VCaP (cell line): ENCODE results near the gene NKD2.

Experiments used
- H3K27ac ChIP-seq: fragments of 450-650 bp; 2 replicates; pipeline ENCODE4 v1.5.1; 2017
- TF ChIP-seq, protein P1 (sequence below): fragments of 450-650 bp; conservative IDR thresholded peaks from 2 replicates; pipeline ENCODE4 v1.5.1; 2017; ENCODE audit warnings: mild to moderate bottlenecking, moderate library complexity

NKD2 gene, protein sequence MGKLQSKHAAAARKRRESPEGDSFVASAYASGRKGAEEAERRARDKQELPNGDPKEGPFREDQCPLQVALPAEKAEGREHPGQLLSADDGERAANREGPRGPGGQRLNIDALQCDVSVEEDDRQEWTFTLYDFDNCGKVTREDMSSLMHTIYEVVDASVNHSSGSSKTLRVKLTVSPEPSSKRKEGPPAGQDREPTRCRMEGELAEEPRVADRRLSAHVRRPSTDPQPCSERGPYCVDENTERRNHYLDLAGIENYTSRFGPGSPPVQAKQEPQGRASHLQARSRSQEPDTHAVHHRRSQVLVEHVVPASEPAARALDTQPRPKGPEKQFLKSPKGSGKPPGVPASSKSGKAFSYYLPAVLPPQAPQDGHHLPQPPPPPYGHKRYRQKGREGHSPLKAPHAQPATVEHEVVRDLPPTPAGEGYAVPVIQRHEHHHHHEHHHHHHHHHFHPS

DNA sequence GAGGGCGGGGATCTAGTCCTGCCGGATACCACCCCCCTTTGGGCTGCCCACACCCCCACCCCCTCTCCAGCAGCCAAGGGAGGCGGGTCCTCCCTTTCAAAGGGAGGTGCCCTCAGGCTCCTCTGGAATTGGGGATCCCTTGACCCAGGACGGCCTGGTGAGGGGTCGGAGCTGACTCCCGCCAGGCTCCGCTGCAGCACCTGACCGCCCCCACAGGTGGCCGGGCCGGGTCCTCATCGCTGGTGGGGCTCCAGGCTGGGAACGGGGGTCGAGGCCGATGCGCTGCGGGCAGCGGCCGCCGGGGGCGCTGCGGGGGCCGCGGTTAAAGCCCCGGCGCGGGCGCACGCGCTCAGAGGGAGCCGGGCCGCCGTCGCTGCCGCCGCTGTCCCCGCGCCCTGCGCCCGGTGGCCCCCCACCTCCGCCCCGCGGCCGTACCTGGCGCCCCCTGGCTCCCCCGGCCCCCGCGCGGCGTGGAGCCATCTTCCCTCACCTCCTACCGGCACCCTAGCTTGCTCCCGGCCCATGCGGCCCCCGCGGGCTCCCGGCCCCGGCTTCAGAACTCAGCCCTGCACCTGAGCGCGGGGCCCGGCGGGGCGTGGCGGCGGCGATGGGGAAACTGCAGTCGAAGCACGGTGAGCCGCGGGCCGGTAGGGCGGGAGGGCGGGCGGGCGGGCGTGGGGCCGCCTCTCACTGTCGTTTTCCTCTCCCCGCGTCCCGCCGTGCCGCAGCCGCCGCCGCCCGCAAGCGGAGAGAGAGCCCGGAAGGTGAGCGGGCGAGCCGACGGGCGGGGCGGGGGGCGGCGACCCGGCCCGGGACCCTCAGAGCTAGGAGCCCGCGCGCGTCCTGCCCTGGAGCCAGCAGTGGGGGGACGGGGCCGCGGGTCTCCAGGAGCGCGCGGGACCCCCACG, at the start of gene NKD2:
Gene NKD2, plus strand, starts transcription at position 352 of the 908 bp plus-strand sequence. Its CDS starts 256 bp downstream, at position 608.
- H3K27ac ChIP-seq: peak within 1 kb of the TSS; percentile 37; the same call in 1 of the 2 replicates

DNA sequence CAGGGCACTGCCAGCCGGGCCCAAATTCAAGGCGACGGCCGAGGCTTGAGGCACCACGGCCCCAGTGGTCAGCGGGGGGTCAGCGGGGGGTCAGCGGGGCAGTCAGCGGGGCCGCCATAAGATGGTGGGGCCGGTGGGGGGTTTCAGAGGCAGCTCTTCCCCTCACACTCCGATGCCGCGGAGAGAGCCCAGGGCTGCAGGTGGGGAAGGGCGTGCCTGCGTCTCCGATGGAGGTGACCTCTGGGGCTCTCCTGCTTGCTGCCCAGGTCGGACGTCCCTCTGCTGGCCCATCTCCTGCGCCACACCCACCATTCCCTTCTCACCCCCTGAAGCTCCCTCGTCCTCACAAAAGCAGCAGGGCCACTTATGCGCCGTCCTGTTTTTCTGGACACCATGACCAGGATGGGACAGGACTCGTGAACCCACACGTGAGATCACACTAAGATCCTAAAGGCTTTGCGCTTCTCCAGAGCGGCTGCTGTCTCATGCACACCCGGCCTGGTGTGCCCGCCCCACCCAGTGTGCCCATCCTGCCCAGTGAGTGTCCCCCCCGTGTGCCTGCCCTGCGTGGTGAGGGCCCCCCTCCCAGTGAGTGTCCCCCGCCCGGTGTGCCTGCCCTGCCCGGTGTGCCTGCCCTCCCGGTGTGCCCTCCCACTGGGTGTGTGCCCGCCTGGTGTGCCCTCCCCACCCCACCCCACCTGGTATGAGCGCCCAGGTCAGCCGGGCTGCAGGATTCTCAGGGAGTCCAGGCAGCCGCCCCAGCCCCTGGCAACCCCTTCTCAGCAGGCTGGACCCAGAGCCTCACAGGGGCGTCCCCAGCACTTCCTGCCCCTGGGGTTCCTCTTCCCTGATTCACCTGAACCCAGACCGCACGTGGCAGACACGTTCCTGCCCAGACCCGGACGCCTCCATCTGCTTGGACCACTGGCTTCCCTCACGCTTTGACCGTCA, 48.7 kb upstream of the NKD2 start:
- H3K27ac ChIP-seq: no peak overlapping the region
- TF ChIP-seq, protein P1, sequence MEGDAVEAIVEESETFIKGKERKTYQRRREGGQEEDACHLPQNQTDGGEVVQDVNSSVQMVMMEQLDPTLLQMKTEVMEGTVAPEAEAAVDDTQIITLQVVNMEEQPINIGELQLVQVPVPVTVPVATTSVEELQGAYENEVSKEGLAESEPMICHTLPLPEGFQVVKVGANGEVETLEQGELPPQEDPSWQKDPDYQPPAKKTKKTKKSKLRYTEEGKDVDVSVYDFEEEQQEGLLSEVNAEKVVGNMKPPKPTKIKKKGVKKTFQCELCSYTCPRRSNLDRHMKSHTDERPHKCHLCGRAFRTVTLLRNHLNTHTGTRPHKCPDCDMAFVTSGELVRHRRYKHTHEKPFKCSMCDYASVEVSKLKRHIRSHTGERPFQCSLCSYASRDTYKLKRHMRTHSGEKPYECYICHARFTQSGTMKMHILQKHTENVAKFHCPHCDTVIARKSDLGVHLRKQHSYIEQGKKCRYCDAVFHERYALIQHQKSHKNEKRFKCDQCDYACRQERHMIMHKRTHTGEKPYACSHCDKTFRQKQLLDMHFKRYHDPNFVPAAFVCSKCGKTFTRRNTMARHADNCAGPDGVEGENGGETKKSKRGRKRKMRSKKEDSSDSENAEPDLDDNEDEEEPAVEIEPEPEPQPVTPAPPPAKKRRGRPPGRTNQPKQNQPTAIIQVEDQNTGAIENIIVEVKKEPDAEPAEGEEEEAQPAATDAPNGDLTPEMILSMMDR: no peak

More for the DNA sequence above, at the start of gene NKD2:
- TF ChIP-seq, protein P1: peak; percentile 92

DNA sequence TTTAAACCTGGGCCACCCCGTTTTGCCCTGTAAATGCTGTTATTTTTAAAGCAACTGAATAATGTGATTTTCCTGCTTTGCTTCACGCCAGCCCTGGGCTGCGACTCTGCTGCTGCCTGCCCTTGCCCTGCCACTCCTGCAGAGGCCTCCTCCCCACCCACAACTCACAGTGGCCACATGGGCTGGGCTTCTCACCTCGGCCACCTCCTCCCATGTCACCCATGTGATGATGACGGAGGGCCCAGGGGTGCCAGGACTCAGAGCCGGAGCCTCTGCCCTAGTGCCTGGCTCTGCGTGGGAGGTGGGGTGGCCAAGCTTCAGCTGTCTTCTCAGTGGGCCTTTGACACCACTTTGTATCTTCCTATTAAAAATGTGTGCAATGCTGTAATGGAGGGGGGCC, 48.1 kb upstream of the NKD2 start:
- TF ChIP-seq, protein P1: no peak
- no peak overlapping the region for H3K27ac ChIP-seq

DNA sequence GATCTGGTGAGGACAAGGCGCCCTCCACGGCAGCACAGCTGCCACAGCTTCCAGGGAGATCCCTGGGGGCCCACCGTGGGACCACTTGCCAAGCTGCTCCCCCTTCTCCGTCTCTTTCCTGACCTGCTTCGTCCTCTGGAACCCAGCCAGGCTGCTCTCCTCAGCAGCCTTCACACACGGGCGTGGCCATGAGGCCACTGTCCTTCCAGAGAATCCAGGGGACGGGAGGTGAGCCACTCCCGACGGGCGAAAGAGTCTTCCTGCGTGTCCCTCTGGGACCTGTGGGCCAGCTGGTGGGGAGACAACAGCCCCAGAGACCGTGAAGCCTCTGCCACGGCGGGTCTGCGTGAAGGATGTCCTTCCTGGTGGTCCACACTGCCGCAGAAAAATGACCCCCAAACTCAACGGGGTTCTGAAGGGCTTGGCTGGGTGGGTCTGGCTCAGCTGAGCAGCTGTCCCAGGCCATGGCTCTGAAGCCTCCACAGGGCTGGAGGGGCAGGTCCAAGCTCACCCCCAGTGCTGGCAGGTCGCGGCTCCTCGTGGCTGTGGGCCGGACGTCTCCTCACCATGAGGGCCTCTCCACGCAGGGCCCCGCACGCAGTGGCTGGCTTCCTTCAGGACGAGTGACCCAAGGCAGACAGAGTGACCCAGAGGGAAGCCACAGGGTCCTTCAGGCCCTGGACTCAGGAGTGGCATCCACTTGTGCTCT, 47.4 kb upstream of the NKD2 start:
- no peak overlapping the region for H3K27ac ChIP-seq
- TF ChIP-seq, protein P1: no peak

DNA sequence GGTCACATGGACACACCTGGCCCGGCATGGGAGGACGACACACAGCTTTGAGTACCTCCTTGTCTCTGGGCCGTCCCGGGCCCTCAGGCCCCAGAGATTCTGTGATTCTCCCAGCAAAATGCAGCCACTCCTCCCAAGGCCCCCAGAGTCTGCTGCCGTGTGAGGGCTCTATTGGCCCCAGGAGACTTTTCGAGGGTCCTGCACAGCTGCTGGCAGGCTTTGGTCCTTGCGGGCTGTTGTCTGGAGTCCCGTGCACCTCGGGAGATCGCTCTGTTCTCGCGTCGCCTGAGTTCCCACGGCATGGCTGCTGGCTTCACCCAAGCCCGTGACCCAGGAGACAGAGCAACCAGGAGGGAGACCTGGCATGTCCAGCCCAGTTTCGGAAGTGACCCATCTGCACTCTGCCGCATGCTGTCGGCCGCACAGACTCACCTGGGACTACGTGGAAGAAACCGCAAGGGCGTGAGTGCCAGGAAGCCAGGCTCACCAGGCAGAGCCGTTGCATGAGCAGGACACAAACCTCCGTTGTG, 46.8 kb upstream of the NKD2 start:
- TF ChIP-seq, protein P1: no peak
- H3K27ac ChIP-seq: no peak overlapping the region

DNA sequence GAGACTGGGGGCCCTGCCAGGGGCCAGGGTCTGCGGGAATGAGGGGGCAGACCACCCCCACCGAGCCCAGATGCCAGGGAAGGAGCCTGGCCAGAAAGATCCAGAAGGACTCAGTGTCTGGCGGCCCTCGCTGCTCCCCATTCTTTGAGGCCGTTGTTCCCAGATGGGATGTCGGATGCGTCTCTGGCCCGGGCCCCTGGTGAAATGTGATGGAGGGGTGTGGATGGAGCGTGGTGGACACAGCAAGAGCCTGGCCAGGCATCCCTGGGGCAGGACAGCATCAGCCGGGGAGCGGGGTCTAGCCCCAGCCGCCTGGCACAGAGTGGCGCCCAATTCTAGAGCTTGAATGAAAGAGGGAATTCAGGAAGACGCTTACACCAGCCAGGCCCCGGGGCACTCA, 46.2 kb upstream of the NKD2 start:
- no peak overlapping the region for H3K27ac ChIP-seq
- TF ChIP-seq, protein P1: no peak
